Lower leg skin (tissue), 3 donors: ENCODE measurements around the gene CLEC16A.

Source experiments
- POLR2A ChIP-seq, 2 donors: fragments of 450-650 bp; IDR thresholded peaks; one replicate each; pipeline ENCODE4 v1.6.1; 2016 to 2017; ENCODE audit warnings: antibody characterized with exemption in 2 of 2, mild to moderate bottlenecking in 1 of 2, moderate library complexity in 1 of 2
- TF ChIP-seq, protein P1 (sequence below), 3 donors: fragments of 450-650 bp; IDR thresholded peaks; one replicate each; pipeline ENCODE4 v1.5.1; 2016; ENCODE audit warnings: antibody characterized with exemption in 3 of 3, mild to moderate bottlenecking in 3 of 3, moderate library complexity in 2 of 3

GRCh38 chr16:11084484-11084875 is 140.1 kb downstream of the CLEC16A start:
- TF ChIP-seq, protein P1, sequence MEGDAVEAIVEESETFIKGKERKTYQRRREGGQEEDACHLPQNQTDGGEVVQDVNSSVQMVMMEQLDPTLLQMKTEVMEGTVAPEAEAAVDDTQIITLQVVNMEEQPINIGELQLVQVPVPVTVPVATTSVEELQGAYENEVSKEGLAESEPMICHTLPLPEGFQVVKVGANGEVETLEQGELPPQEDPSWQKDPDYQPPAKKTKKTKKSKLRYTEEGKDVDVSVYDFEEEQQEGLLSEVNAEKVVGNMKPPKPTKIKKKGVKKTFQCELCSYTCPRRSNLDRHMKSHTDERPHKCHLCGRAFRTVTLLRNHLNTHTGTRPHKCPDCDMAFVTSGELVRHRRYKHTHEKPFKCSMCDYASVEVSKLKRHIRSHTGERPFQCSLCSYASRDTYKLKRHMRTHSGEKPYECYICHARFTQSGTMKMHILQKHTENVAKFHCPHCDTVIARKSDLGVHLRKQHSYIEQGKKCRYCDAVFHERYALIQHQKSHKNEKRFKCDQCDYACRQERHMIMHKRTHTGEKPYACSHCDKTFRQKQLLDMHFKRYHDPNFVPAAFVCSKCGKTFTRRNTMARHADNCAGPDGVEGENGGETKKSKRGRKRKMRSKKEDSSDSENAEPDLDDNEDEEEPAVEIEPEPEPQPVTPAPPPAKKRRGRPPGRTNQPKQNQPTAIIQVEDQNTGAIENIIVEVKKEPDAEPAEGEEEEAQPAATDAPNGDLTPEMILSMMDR (IDR thresholded peaks at IDR 0.05) = no peak
- no peak for TF ChIP-seq POLR2A (IDR thresholded peaks at IDR 0.05)
